K562 (cell line): ENCODE results near the gene CORT. TPM values are rescaled to one million over a fixed set of nuclear protein-coding genes. Genes with fewer than 3 reads are reported as not detected.

Experiments used
- ATAC-seq: fragments of 200-7000 bp; cut with Tn5 transposase; 3 replicates; pipeline ENCODE4 v1.9.1; 2020; ENCODE audit warnings: moderate library complexity
- BruUV-seq: library from RNA; stranded (reverse); fragments of 400-500 nt; replicated peaks from 2 replicates; lab custom pipeline; 2021; lab: Mats Ljungman, UMichigan
- CTCF ChIA-PET: fragments of 300-600 bp; formaldehyde crosslinking; extraction: SDS; loops from one replicate; lab custom pipeline; 2021; ENCODE audit warnings: low intra/inter-chr PET ratio; lab: Yijun Ruan, JAX
- POLR2A ChIA-PET: fragments of 300-600, 350-650 bp; sonication (Branson Sonifier 250); formaldehyde crosslinking; extraction: SDS; loops from one replicate; lab custom pipeline; 2021; ENCODE audit warnings: antibody characterized with exemption, inconsistent platforms; lab: Yijun Ruan, JAX
- DNase-seq, 4 experiments: peaks; one replicate each; pipeline versions ENCODE4 v3.0.0 to v3.0.0-alpha.2; 2011 to 2018; ENCODE audit warnings: low spot score in 3 of 4, mixed read lengths in 3 of 4; ENCODE audit errors: extremely low read depth in 1 of 4
- FAIRE-seq: peaks from 2 replicates; lab custom pipeline; 2011; peaks lifted over from hg19 to GRCh38; lab: Jason Lieb, UNC
- H2AFZ ChIP-seq: 2 replicates; pipeline ENCODE4 v1.6.0; 2011; ENCODE audit warnings: low read depth, low read length, control low read depth, inconsistent platforms
- H3K27ac ChIP-seq: fragments of 200-600 bp; 3 replicates; pipeline ENCODE4 v1.8.0; 2011; ENCODE audit warnings: low read depth, mild to moderate bottlenecking, control low read depth, inconsistent platforms, low read length, moderate library complexity, mixed read lengths; ENCODE audit errors: extremely low read depth
- H3K27me3 ChIP-seq, 2 experiments: fragments of 300-600 bp in 1 of 2; 2 replicates in 1 of 2; 3 replicates in 1 of 2; pipeline versions ENCODE4 v1.6.0 to v1.8.0; 2011; ENCODE audit warnings: inconsistent platforms in 2 of 2, low read length in 2 of 2, mild to moderate bottlenecking in 1 of 2, mixed read lengths in 1 of 2, moderate library complexity in 1 of 2; ENCODE audit not compliant: control insufficient read depth in 2 of 2, insufficient read depth in 2 of 2
- H3K36me3 ChIP-seq: fragments of 300-600 bp; 3 replicates; pipeline ENCODE4 v1.8.0; 2011; ENCODE audit warnings: mild to moderate bottlenecking, low read length, inconsistent platforms; ENCODE audit not compliant: control insufficient read depth, insufficient read depth
- H3K4me1 ChIP-seq, 2 experiments: fragments of 200-600 bp in 1 of 2; replicated peaks in 1 of 2; 2 replicates in 1 of 2; 3 replicates in 1 of 2; pipeline versions ENCODE4 v1.5.1 to v1.8.0; 2011; ENCODE audit warnings: inconsistent platforms in 2 of 2, low read length in 2 of 2, mild to moderate bottlenecking in 1 of 2, mixed read lengths in 1 of 2, moderate library complexity in 1 of 2; ENCODE audit not compliant: control insufficient read depth in 2 of 2, insufficient read depth in 2 of 2
- H3K4me2 ChIP-seq: 2 replicates; pipeline ENCODE4 v1.6.1; 2011; ENCODE audit warnings: low read length, control low read depth, inconsistent platforms, mixed read lengths; ENCODE audit not compliant: insufficient read depth
- H3K4me3 ChIP-seq: fragments of 200-600 bp; sonication (generic), shearing (Covaris generic); 2 replicates; pipeline ENCODE4 v1.5.1; 2016; ENCODE audit warnings: control low read depth, inconsistent platforms
- H3K79me2 ChIP-seq: fragments of 200-600 bp; 3 replicates; pipeline ENCODE4 v1.8.0; 2011; ENCODE audit warnings: low read length, inconsistent platforms; ENCODE audit not compliant: control insufficient read depth, insufficient read depth
- H3K9ac ChIP-seq, 2 experiments: 2 replicates each; pipeline versions ENCODE4 v1.6.0 to v1.6.1; 2011; ENCODE audit warnings: low read depth in 2 of 2, low read length in 2 of 2, control low read depth in 1 of 2, inconsistent platforms in 1 of 2, mild to moderate bottlenecking in 1 of 2, mixed read lengths in 1 of 2; ENCODE audit not compliant: insufficient read depth in 1 of 2
- H3K9me1 ChIP-seq: one replicate; pipeline ENCODE4 v1.6.0; 2011; ENCODE audit warnings: inconsistent platforms, mild to moderate bottlenecking, low read length, moderate library complexity; ENCODE audit not compliant: control insufficient read depth, insufficient read depth
- H3K9me3 ChIP-seq: replicated peaks from 2 replicates; pipeline ENCODE4 v1.5.1; 2011; ENCODE audit warnings: low read depth, low read length, inconsistent platforms; ENCODE audit not compliant: control insufficient read depth, insufficient read depth
- H4K20me1 ChIP-seq: replicated peaks from 2 replicates; pipeline ENCODE4 v1.6.1; 2011; ENCODE audit warnings: low read length, inconsistent platforms, mixed read lengths; ENCODE audit not compliant: control insufficient read depth, insufficient read depth
- BDP1 ChIP-seq: IDR thresholded peaks from 3 replicates; pipeline ENCODE4 v1.6.1; 2011; ENCODE audit not compliant: insufficient read length, insufficient read depth
- CBX1 ChIP-seq: sonication (generic); IDR thresholded peaks from 2 replicates; pipeline ENCODE4 v1.6.1; 2016; ENCODE audit warnings: antibody characterized with exemption, low read depth, mild to moderate bottlenecking
- ETV1 ChIP-seq: fragments of 450-650 bp; conservative IDR thresholded peaks from 2 replicates; pipeline ENCODE4 v1.6.1; 2016; ENCODE audit warnings: missing genetic modification characterization, control low read depth, low read depth, missing compliant biosample characterization
- MED1 ChIP-seq: sonication (generic); formaldehyde crosslinking; IDR thresholded peaks from 2 replicates; pipeline ENCODE4 v1.8.1; 2023; ENCODE audit warnings: missing genetic modification reagents, borderline replicate concordance
- RBM25 ChIP-seq: fragments of 200-400 bp; formaldehyde crosslinking; IDR thresholded peaks from 2 replicates; pipeline ENCODE4 v1.6.1; 2018; ENCODE audit warnings: low read length, low read depth, moderate library complexity; ENCODE audit not compliant: severe bottlenecking
- ZNF121 ChIP-seq: sonication (generic); formaldehyde crosslinking; conservative IDR thresholded peaks from 2 replicates; pipeline ENCODE4 v1.8.0; 2022; ENCODE audit warnings: missing genetic modification reagents
- WGBS: fragments of 100-300 bp; shearing (Covaris generic); methylation state at CpG from one replicate; pipeline ENCODE4 v1.1.6; 2016; ENCODE audit warnings: low coverage, mixed read lengths; ENCODE audit not compliant: insufficient coverage; ENCODE audit errors: missing lambda C conversion rate; 5-methylcytosine and 5-hydroxymethylcytosine counted together
- in situ Hi-C: fragments of 300-500 bp; cut with MboI; formaldehyde crosslinking; loops from 4 replicates; pipeline ENCODE4 v1.15.0; 2018; ENCODE audit warnings: inconsistent platforms, mixed read lengths
- intact Hi-C: fragments of 100-400 bp; cut with micrococcal nuclease; formaldehyde crosslinking; loops from 2 replicates; pipeline ENCODE4 v1.14.2; 2022
- polyA plus RNA-seq, 8 experiments: library from polyadenylated mRNA; depleted of rRNA in 4 of 8; stranded (reverse) in 5 of 8; unstranded in 3 of 8; fragments of >200 nt; fragmentation: Nextera tagmentation in 2 of 8; fragmentation: Illumina TruSeq in 1 of 8; extraction: Ambion mirVana in 2 of 8; extraction: Trizol in 1 of 8; gene quantifications; 2 replicates each; pipeline versions ENCODE4 v1.2.1 to v1.2.3, GENCODE V29; 2011 to 2014; ENCODE audit warnings: inconsistent platforms in 1 of 8, missing spikeins in 1 of 8
- total RNA-seq, 7 experiments: library from RNA; depleted of rRNA in 6 of 7; stranded (reverse); fragments of >200 nt in 6 of 7; fragmentation: Illumina TruSeq in 2 of 7; extraction: Trizol in 2 of 7; gene quantifications; 2 replicates each; pipeline versions ENCODE4 v1.2.1 to v1.2.3, GENCODE V29; 2011 to 2021; ENCODE audit warnings: low replicate concordance in 1 of 7

Gene CORT
- total and polyA plus RNA-seq, 9 of the 15 experiments (the other 6 are each of a cell fraction or from before 2014, with no cell fraction given) = 0.08 to 0.54 (median 0.13) TPM; not detected in 5

DNA sequence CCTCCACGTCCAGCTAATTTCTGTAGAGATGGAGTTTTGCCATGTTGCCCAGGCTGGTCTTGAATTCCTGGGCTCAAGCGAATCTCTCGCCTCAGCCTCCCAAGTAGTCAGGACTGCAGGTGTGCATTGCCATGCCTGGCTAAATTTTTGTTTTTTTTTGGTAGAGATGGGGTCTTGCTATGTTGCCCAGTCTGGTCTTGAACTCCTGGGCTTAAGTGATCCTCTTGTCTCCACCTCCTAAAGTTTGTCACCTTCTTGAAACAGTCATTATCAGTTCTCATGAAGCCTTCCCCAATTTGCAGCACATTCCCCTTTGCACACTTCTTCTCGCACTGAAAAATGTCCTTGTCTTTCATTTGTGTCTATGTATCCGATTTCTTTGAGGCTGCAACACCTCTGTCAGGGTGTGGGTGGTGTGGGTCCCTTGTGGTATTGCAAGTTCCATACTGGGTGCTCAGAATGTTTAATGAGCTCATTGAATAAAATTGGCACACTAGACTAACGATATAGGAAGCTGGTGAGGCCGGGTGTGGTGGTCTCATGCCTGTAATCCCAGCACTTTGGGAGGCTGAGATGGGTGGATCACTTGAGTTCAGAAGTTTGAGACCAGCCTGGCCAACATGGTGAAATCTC lies 2.9 kb upstream of the CORT start:
- Histone ChIP-seq H3K4me1 (peaks cover 0 to 7% of the 10 kb centered on the region in 2 experiments; a peak in 1 of 5 replicates), H3K4me2 (no peak overlapping the region), H3K4me3 (no peak overlapping the region), H3K27me3 (no peaks in the 10 kb centered on the region), H3K79me2 (no peaks in the 10 kb centered on the region), H3K36me3 (peaks cover 3% of the 10 kb centered on the region; the same call in 1 of the 3 replicates), H4K20me1 (no peaks in the 10 kb centered on the region), H3K9me1 (no peaks in the 10 kb centered on the region), H3K9ac (no peak overlapping the region), H3K9me3 (no peaks in the 10 kb centered on the region), H3K27ac (no peak overlapping the region), H2AFZ (no peak overlapping the region)
- ChIA-PET POLR2A (interaction anchor here (0.6 to 0.7 kb wide), 3 partner anchors 31 to 260 kb away, joined by 3 read pairs; no protein-coding TSS in a partner anchor), CTCF (no interaction called here)
- in situ Hi-C loops (no loop called here), intact Hi-C loops (no loop called here)
- ATAC-seq (no peak), DNase-seq (no peak), FAIRE-seq (no peak)
- BruUV-seq = no TSS peak
- TF ChIP-seq CBX1 = no peak
- TF ChIP-seq ZNF121 (CRISPR knock-in tag) = peak; percentile 98
- no peak for TF ChIP-seq ETV1
- no peak for TF ChIP-seq BDP1
- TF ChIP-seq RBM25 = peak; percentile 37
- no peak for TF ChIP-seq MED1
- 75% methylated on average over 7 of the region's 7 CpGs for WGBS
